Neuronal stem cell (in vitro differentiated cells): Measurements from ENCODE around the gene CR2. TPM values are rescaled to one million over a fixed set of nuclear protein-coding genes. Genes with fewer than 3 reads are reported as not detected.

Experiments used
- DNase-seq: peaks from one replicate; pipeline ENCODE4 v3.0.0-alpha.2; 2013; ENCODE audit warnings: low spot score
- H2AFZ ChIP-seq: one replicate; pipeline ENCODE4 v1.6.1; 2013; ENCODE audit warnings: mild to moderate bottlenecking, low read length, inconsistent platforms
- H2AK5ac ChIP-seq: 2 replicates; pipeline ENCODE4 v1.6.1; 2013; ENCODE audit warnings: low read depth, mild to moderate bottlenecking, inconsistent platforms, low read length, moderate library complexity, mixed read lengths
- H2BK120ac ChIP-seq: 2 replicates; pipeline ENCODE4 v1.6.1; 2013; ENCODE audit warnings: low read depth, mild to moderate bottlenecking, inconsistent platforms, low read length, moderate library complexity, mixed read lengths
- H2BK12ac ChIP-seq: one replicate; pipeline ENCODE4 v1.6.1; 2013; ENCODE audit warnings: low read length, inconsistent platforms
- H2BK15ac ChIP-seq: 2 replicates; pipeline ENCODE4 v1.6.1; 2013; ENCODE audit warnings: mild to moderate bottlenecking, low read length, inconsistent platforms, mixed read lengths
- H2BK5ac ChIP-seq: one replicate; pipeline ENCODE4 v1.6.1; 2013; ENCODE audit warnings: inconsistent platforms, mild to moderate bottlenecking, low read length, moderate library complexity
- H3K14ac ChIP-seq: one replicate; pipeline ENCODE4 v1.6.1; 2013; ENCODE audit warnings: low read length, inconsistent platforms
- H3K18ac ChIP-seq: 2 replicates; pipeline ENCODE4 v1.6.1; 2013; ENCODE audit warnings: low read length, inconsistent platforms
- H3K23ac ChIP-seq: 2 replicates; pipeline ENCODE4 v1.6.1; 2013; ENCODE audit warnings: low read depth, mild to moderate bottlenecking, mixed read lengths, low read length, inconsistent platforms; ENCODE audit not compliant: poor library complexity
- H3K27ac ChIP-seq: replicated peaks from 3 replicates; pipeline ENCODE4 v1.5.1; 2013; ENCODE audit warnings: low read length, inconsistent platforms
- H3K27me3 ChIP-seq, 3 experiments: 2 replicates each; pipeline ENCODE4 v1.6.1; 2013; ENCODE audit warnings: low read length in 3 of 3, mild to moderate bottlenecking in 2 of 3, inconsistent platforms in 1 of 3, low read depth in 1 of 3, mixed read lengths in 1 of 3, moderate library complexity in 1 of 3; ENCODE audit not compliant: control insufficient read depth in 3 of 3, insufficient read depth in 3 of 3
- H3K36me3 ChIP-seq, 2 donors: replicated peaks in 1 of 2; 2 replicates each; pipeline ENCODE4 v1.6.1; 2013; ENCODE audit warnings: low read length in 2 of 2; ENCODE audit not compliant: control insufficient read depth in 2 of 2, insufficient read depth in 2 of 2
- H3K4ac ChIP-seq: 2 replicates; pipeline ENCODE4 v1.6.1; 2013; ENCODE audit warnings: inconsistent platforms, mild to moderate bottlenecking, low read length, moderate library complexity
- H3K4me1 ChIP-seq, 2 donors: 1 replicate in 1 of 2; 2 replicates in 1 of 2; pipeline ENCODE4 v1.6.1; 2013; ENCODE audit warnings: low read length in 2 of 2, low read depth in 1 of 2; ENCODE audit not compliant: control insufficient read depth in 2 of 2, insufficient read depth in 1 of 2
- H3K4me2 ChIP-seq: one replicate; pipeline ENCODE4 v1.6.1; 2013; ENCODE audit warnings: mild to moderate bottlenecking, low read length, inconsistent platforms; ENCODE audit not compliant: insufficient read depth, poor library complexity, severe bottlenecking
- H3K4me3 ChIP-seq, 2 donors: 2 replicates each; pipeline ENCODE4 v1.5.1; 2013; ENCODE audit warnings: low read length in 2 of 2, mild to moderate bottlenecking in 2 of 2, inconsistent platforms in 1 of 2, moderate library complexity in 1 of 2
- H3K79me1 ChIP-seq: one replicate; pipeline ENCODE4 v1.6.1; 2013; ENCODE audit warnings: low read depth, mild to moderate bottlenecking, inconsistent platforms, low read length, moderate library complexity
- H3K9ac ChIP-seq: one replicate; pipeline ENCODE4 v1.6.1; 2013; ENCODE audit warnings: mild to moderate bottlenecking, low read depth, low read length, inconsistent platforms; ENCODE audit not compliant: poor library complexity
- H3K9me3 ChIP-seq, 2 donors: replicated peaks in 1 of 2; 2 replicates each; pipeline versions ENCODE3 to v1.6.1; 2013; ENCODE audit warnings: low read length in 2 of 2, mild to moderate bottlenecking in 2 of 2, inconsistent platforms in 1 of 2, low read depth in 1 of 2, mixed read lengths in 1 of 2, moderate library complexity in 1 of 2; ENCODE audit not compliant: control insufficient read depth in 2 of 2, insufficient read depth in 1 of 2
- H4K8ac ChIP-seq: one replicate; pipeline ENCODE4 v1.6.1; 2013; ENCODE audit warnings: low read depth, mild to moderate bottlenecking, inconsistent platforms, low read length, moderate library complexity
- H4K91ac ChIP-seq: one replicate; pipeline ENCODE4 v1.6.1; 2013; ENCODE audit warnings: low read length, low read depth, mild to moderate bottlenecking, inconsistent platforms; ENCODE audit not compliant: poor library complexity
- WGBS, 2 donors: extraction: QIAGEN DNeasy Blood & Tissue Kit; methylation state at CpG; one replicate each; pipeline ENCODE4 v1.1.7; 2013; ENCODE audit warnings: missing lambda C conversion rate in 2 of 2, mixed read lengths in 1 of 2; ENCODE audit not compliant: insufficient read length in 2 of 2, insufficient replicate concordance in 1 of 2; ENCODE audit errors: extremely low coverage in 2 of 2; 5-methylcytosine and 5-hydroxymethylcytosine counted together
- polyA plus RNA-seq, 2 experiments: library from polyadenylated mRNA; stranded (reverse); fragments of 200-250 nt; gene quantifications; one replicate each; pipeline ENCODE4 v1.2.3, GENCODE V29; 2013

Gene CR2
- polyA plus RNA-seq (2013, experiment 1 of 2) = not detected
- polyA plus RNA-seq (2013, experiment 2 of 2) = 0.01 TPM

DNA sequence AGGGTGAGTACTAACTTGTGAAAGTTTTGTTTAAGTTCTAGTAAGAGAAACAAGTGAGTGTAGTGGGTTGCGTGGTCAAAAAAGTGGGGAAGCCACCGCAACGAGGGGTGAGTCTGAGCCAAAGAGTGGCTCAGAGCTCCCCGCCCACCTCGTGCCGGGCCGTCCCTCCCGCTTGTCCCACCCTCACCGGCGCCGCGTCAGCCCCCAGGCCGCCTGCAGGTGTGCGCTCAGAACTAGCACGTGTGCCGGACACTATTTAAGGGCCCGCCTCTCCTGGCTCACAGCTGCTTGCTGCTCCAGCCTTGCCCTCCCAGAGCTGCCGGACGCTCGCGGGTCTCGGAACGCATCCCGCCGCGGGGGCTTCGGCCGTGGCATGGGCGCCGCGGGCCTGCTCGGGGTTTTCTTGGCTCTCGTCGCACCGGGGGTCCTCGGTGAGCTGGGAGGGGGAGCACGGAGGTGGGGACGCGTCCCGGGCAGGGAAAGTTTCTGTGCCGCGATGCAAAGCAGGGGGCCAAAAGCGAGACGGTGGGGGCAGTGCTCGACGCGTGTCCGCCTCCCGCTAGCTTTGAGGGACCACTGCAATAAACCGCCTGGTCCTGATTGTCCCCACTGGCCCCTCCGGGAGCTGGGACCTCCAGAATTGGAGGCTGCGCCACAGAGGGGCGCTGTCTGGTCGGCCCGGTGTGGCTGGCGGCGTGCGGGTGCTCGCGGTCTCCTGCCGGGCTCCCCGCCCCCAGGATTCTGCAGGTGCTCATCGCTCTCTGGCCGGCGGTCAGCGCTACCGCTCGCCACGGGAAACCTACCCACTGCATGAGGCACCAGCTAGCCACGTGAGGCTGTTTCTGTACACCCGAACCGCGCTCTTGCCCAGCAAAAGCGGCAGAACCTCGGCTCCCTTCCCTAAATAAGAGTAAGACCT lies at the start of gene CR2:
TSS of gene CR2 (plus strand) at position 283 of the 919 bp plus-strand sequence. CDS start at position 374, 91 bp downstream.
- H3K9me3 ChIP-seq = peaks cover 0 to 1% of the 10 kb centered on the region in 2 donors
- H3K9ac ChIP-seq = peak within 1 kb of the TSS; percentile 85
- no peak within 1 kb of the TSS for H3K4ac ChIP-seq
- no peaks in the 10 kb centered on the region for H3K79me1 ChIP-seq
- peak within 1 kb of the TSS in 1 of 2 donors; percentile 76 for H3K4me3 ChIP-seq
- no peaks in the 10 kb centered on the region for H3K36me3 ChIP-seq
- peak within 1 kb of the TSS; percentile 96 for H3K4me2 ChIP-seq
- peak within 1 kb of the TSS; percentile 78 for H3K18ac ChIP-seq
- no peak within 1 kb of the TSS for H4K91ac ChIP-seq
- peak within 1 kb of the TSS; percentile 8 for H3K23ac ChIP-seq
- H3K14ac ChIP-seq = peak within 1 kb of the TSS; percentile 28
- H2BK120ac ChIP-seq = no peak within 1 kb of the TSS
- H4K8ac ChIP-seq = no peak within 1 kb of the TSS
- no peak within 1 kb of the TSS for H2AK5ac ChIP-seq
- no CpG with 5 or more reads among the region's 75 CpGs for WGBS, 2 donors
- peak within 1 kb of the TSS; percentile 77 for H2AFZ ChIP-seq
- peak; percentile 32 for DNase-seq
- H2BK12ac ChIP-seq = no peak within 1 kb of the TSS
- H3K4me1 ChIP-seq = no peaks in the 10 kb centered on the region
- H3K27ac ChIP-seq = no peak within 1 kb of the TSS
- peaks cover 0 to 64% (median 22%) of the 10 kb centered on the region in 3 experiments for H3K27me3 ChIP-seq
- H2BK5ac ChIP-seq = no peak within 1 kb of the TSS
- no peak within 1 kb of the TSS for H2BK15ac ChIP-seq

DNA sequence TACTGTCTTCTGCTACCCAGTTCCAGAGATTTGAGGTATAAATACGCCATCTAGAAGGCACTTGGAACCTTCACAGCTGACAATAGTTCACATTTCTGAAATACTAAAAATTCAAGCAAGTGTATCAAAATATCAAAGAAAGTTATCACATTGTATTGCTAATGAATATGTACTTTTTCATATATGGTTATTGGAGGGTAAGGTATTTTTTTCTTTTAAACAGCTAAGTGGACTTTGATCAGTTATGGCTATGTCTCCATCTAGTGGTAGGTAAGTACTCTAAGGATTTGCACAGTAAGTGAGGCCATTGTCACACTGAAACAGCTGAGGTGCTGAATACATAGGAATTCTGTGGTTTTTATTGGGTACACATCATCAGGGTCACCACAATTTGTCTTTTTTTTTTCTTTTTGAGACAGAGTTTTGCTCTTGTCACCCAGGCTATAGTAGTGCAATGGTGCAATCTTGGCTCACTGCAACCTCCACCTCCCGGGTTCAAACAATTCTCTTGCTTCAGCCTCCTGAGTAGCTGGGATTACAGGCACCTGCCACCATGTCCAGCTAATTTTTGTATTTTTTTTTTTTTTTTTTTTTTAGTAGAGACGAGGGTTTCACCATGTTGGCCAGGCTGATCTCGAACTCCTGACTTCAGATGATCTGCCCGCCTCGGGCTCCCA lies 49.1 kb upstream of the CR2 start:
- Histone ChIP-seq H3K79me1 (no peaks in the 10 kb centered on the region), H3K27ac (no peak overlapping the region), H3K14ac (no peak overlapping the region), H2BK15ac (no peak overlapping the region), H4K8ac (no peak overlapping the region), H2BK12ac (no peak overlapping the region), H3K4me1 (no peaks in the 10 kb centered on the region), H4K91ac (no peak overlapping the region), H2AFZ (no peak overlapping the region), H2BK5ac (no peak overlapping the region), H3K4ac (no peak overlapping the region), H3K18ac (no peak overlapping the region), H3K4me3 (no peak overlapping the region), H3K23ac (no peak overlapping the region), H3K4me2 (no peak overlapping the region), H3K27me3 (no peaks in the 10 kb centered on the region), H2BK120ac (no peak overlapping the region), H3K9me3 (no peaks in the 10 kb centered on the region), H2AK5ac (no peak overlapping the region), H3K9ac (no peak overlapping the region), H3K36me3 (no peaks in the 10 kb centered on the region)
- WGBS, 2 donors = no CpG with 5 or more reads among the region's 6 CpGs
- peak; percentile 26 for DNase-seq

DNA sequence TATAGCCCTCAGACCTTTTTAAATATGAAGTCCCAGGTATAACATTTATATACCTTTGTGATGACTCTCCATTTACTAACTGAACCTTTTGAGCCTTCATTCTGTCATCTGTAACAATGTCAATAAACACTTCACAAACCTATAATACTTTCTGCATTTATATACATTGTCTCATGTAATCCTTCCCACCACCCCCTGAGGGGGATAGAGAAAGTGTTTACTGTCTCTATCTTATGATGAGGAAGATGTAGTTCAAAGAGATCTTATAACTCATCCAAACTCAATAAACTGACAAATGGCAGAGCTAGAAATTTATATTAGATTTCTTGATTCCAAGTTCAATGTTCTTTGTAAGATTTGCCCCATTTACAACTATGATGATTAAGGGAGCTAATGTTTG lies 48.3 kb upstream of the CR2 start:
- no peak overlapping the region for H3K4ac ChIP-seq
- H3K9me3 ChIP-seq = no peaks in the 10 kb centered on the region

DNA sequence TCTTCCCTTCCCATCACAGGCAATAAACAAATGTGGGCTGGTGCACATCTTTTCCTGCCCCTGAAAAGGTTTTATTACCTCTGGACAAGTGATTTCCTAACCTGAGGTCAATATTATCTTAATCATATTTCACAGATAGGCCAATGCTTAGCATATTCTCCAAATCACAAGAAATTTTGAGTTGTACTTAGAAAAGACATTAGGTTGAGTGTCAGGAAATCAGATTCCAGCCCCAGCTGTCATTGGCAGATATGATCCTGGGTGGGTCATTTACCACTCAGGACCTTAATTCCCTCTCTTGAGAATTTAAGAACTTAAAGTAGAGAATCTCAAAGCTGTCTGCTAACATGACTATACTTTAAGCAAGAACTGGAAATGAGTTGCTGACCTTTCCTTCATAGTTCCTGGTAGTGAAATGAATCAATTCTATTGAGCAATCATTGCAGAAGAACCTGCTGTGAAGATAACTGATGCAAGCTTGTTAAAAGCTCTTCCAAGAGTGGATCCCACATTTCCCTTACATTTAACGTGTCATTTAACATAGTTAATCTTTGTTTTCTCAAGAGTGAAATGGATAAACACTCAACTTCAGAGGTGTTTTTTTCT lies 46.4 kb upstream of the CR2 start:
- no CpG with 5 or more reads among the region's 1 CpG for WGBS, 2 donors
- H4K8ac ChIP-seq = no peak overlapping the region
- no peak overlapping the region for H3K23ac ChIP-seq
- H3K36me3 ChIP-seq = no peaks in the 10 kb centered on the region
- H3K4me2 ChIP-seq = no peak overlapping the region
- no peak overlapping the region for H2BK5ac ChIP-seq
- H3K4me3 ChIP-seq = no peak overlapping the region
- H3K14ac ChIP-seq = no peak overlapping the region
- no peak overlapping the region for H3K9ac ChIP-seq
- H3K4ac ChIP-seq = no peak overlapping the region
- H4K91ac ChIP-seq = no peak overlapping the region
- no peak for DNase-seq
- H2BK15ac ChIP-seq = no peak overlapping the region
- no peaks in the 10 kb centered on the region for H3K9me3 ChIP-seq
- no peak overlapping the region for H2AK5ac ChIP-seq
- no peak overlapping the region for H3K18ac ChIP-seq
- H2BK12ac ChIP-seq = no peak overlapping the region
- no peak overlapping the region for H2AFZ ChIP-seq
- H2BK120ac ChIP-seq = no peak overlapping the region
- H3K4me1 ChIP-seq = no peaks in the 10 kb centered on the region
- no peaks in the 10 kb centered on the region for H3K27me3 ChIP-seq
- no peaks in the 10 kb centered on the region for H3K79me1 ChIP-seq
- H3K27ac ChIP-seq = no peak overlapping the region

More for the DNA sequence above, 48.3 kb upstream of the CR2 start:
- Histone ChIP-seq H3K36me3 (no peaks in the 10 kb centered on the region), H4K8ac (no peak overlapping the region), H3K4me3 (no peak overlapping the region), H2BK15ac (no peak overlapping the region), H4K91ac (no peak overlapping the region), H3K14ac (no peak overlapping the region), H3K18ac (no peak overlapping the region), H3K4me1 (no peaks in the 10 kb centered on the region), H2BK12ac (no peak overlapping the region), H3K27me3 (no peaks in the 10 kb centered on the region), H2BK120ac (no peak overlapping the region), H2AFZ (no peak overlapping the region), H2BK5ac (no peak overlapping the region), H3K27ac (no peak overlapping the region), H3K4me2 (no peak overlapping the region), H2AK5ac (no peak overlapping the region), H3K23ac (no peak overlapping the region), H3K9ac (no peak overlapping the region), H3K79me1 (no peaks in the 10 kb centered on the region)
- DNase-seq = no peak
